ENCODE measurements around the gene SLC35E3.

GRCh38 chr12:68755536-68756243, 9.7 kb downstream of the SLC35E3 start:
- no peak for TF ChIP-seq CTCF (conservative IDR thresholded peaks at IDR 0.05)
- TF ChIP-seq ZFX (IDR thresholded peaks at IDR 0.05), result no peak
